HG03571 (cell line): ENCODE data around the gene CHURC1.
"Not testable (repeated sequence)": the region's sequence is repeated elsewhere in the genome, so short reads cannot be mapped to it uniquely, and the experiment has no call there.

ENCODE experiments used
- ATAC-seq: cut with Tn5 transposase; IDR thresholded peaks from one replicate; pipeline ENCODE4 v1.9.1; 2021; ENCODE audit not compliant: unreplicated experiment

CHURC1 gene

DNA sequence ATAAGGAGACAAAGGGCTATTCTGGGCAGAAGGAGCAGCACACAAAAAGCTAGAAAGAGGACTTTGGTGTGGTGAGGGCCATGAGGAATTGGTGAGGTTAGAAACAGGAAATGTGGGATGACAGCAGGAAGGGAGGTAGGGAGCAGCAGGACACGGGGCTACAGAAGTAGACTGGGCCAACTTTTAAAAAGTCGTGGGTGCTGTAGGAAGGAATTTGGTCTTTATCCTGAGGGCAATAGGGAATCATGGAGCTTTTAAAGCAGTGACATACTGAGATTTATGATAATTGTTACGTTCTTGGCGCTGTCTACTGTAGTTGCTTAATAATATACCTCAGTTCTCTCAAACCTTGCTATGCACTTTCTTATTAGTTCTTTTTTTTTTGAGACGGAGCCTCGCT is 8.2 kb upstream of the CHURC1 start:
- no peak for ATAC-seq

GRCh38 chr14:64910847-64911495 is 3.3 kb upstream of the CHURC1 start:
- ATAC-seq = no peak

GRCh38 chr14:64912261-64912660 is 2.0 kb upstream of the CHURC1 start:
- ATAC-seq = no peak

DNA sequence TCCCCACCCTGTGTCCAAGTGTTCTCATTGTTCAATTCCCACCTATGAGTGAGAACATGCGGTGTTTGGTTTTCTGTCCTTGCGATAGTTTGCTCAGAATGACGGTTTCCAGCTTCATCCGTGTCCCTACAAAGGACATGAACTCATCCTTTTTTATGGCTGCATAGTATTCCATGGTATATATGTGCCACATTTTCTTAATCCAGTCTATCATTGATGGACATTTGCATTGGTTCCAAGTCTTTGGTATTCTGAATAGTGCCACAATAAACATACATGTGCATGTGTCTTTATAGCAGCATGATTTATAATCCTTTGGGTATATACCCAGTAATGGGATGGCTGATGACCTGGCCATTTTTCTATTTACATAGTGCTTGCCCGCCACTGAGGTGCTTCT is 778 bp upstream of the CHURC1 start:
- ATAC-seq = not testable (repeated sequence)

DNA sequence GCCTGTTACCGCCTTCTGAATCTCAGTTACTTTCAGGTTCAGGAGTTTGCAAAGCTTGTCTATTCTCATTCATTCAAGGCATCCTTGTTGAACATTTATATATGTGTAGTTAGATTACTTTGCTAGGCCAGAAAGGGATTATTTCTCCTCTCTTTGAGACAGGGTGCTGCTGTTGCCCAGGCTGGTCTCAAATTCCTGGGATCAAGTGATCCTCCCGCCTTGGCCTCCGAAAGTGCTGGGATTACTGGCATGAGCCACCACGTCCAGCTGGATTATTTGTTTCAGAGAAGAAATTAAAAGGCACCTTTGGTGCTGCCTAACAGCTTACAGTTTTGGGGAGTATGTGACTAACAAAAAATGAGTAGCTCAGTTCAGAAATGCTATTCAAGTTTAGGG is 772 bp downstream of the CHURC1 start:
- no peak for ATAC-seq

DNA sequence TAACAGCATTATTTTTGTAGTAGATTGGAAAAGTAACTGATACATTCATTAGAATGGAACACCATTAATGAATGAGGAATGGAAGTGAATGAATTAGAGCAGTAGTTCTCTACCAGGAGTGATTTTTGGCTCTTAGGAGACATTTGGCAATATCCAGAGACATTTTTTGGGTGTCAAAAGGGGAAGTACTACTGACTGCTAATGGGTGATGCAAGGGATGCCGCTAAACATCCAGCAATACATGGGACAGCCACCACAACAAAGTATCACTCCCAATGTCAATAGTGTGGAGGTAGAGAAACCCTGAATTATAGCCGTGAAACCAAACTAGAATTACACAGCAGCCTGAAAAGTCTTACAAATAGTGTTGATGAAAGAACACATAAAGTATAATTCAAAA is 1.5 kb downstream of the CHURC1 start:
- ATAC-seq = no peak

GRCh38 chr14:64918216-64918615 is 4.0 kb downstream of the CHURC1 start:
- no peak for ATAC-seq

DNA sequence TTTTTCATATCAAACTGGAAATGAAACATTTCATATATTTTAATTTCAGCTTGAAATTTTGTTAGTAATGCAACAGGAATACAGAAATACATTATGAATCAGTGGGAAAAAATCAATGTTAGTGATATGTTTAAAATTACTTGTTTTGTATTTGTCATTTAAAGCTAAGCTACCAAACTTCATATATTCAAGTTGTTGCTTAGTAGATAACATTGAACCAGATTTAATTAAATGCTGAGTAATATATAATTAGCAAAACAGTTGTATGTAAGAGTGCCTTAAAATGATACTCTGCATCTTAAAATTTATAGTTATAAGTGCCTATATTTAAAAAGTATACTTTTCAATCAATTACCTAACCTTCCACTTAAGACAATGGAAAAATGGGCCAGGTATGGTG is 5.0 kb downstream of the CHURC1 start:
- no peak for ATAC-seq

- ATAC-seq = no peak
Measured at GRCh38 chr14:64919618-64920017, 5.4 kb downstream of the CHURC1 start.

GRCh38 chr14:64920465-64920864 is 6.2 kb downstream of the CHURC1 start:
- no peak for ATAC-seq

GRCh38 chr14:64923015-64923414 is 8.8 kb downstream of the CHURC1 start:
- no peak for ATAC-seq

GRCh38 chr14:64926398-64926995 is 12.2 kb downstream of the CHURC1 start:
- no peak for ATAC-seq

DNA sequence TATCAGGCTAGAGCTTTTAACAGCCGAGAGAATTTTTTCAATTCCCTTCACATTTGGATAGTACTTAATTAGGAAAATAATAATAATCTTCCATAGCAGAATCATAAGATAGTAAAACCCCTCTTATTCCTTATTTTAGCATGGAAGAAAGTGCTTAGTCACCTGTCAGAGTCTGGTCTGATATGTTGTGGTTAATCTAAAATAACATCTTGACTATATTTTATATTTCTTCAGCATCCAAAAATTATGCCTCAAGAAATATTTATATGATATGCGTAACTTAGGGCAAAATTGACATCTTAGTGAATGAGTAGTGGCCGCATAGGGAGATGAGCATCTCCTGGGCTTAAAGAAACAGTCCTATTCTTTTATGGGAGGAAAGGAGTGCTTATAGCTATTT is 12.8 kb downstream of the CHURC1 start:
- ATAC-seq = no peak

DNA sequence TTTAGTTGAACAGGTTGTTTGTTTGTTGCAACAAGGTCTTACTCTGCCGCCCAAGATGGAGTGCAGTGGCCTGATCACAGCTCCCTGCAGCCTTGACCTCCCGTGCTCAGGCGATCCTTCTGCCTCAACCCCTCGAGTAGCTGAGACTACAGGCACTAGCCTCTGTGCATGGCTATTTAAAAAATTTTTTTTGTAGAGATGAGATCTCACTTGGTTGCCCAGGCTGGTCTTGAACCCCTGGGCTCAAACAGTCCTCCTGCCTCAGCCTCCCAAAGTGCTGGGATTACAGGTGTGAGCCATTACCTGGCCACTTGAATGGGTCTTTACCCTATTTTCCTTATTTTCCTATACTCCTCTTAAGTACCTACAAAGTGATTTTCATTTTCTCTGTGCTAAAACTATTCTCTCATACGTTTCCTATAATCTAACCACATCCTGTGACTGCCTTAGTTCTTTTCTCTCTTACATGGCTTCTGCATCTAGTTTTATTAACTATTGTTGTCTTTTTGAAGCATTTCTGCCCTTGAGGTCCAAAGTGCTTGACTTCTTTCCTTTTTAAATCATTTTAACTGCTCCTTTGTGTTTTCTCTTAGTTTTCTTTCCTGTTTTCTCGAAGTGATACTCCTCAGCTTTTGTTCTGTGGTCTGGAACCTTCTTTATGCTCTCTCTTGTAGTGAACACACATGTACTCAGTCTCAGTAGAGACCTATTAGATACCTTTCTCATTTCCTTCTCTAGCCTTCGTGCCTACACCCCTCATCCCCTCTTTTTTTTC is 14.2 kb downstream of the CHURC1 start:
- peak; percentile 56 for ATAC-seq

GRCh38 chr14:64929014-64929359 is 14.7 kb downstream of the CHURC1 start:
- ATAC-seq = no peak

DNA sequence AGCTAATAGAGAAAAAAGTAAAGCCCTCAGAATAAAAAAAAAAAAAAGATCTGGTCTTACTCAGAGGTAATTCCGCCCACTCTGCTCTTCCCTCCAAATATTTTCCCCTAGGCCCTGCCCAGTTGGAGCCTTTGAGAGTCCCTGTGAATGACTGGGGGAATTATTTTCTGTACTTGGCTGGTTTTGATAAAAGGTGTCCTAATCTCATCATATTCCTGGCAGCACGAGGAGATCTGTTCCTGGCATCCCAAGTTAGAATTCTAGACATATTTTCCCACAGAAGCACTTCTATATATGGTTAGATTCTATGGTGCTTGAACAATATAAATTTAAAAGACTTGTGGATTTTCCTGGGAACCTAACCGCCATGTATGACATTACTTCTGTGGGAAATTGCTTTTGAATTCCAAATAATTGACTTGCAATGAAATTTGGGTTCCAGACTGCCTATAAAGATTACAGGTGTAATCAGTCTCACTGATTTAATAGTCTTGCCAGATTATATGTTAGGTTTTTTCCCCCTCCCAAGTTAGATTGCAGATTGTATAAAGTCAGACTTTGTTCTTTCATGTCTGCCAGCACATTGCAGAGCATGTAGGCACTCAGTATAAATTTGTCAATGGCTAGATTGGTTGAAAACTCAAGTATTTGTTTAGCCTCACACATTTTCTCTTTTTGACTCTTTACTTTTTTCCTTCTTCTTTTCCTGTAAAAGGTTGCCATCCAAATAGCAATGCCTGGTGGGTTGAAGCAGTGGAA is 16.0 kb downstream of the CHURC1 start:
- no peak for ATAC-seq

DNA sequence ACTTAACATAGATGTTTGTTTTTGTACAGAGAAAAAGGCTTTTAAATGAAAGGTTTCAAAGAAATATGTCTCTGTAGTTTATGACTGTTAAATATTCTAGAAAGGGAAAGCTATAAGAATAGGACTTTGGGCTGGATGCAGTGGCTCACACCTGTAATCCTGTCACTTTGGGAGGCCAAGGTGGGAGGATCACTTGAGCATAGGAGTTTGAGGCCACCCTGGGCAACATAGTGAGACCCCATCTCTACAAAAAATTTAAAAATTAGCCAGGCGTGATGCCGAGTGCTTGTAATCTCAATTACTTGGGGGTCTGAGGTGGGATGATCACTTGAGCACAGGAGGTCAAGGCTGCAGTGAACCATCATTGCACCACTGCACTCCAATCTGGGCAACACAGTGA is 16.9 kb downstream of the CHURC1 start:
- no peak for ATAC-seq

- no peak for ATAC-seq
Measured at GRCh38 chr14:64932231-64932630, 18.0 kb downstream of the CHURC1 start.

DNA sequence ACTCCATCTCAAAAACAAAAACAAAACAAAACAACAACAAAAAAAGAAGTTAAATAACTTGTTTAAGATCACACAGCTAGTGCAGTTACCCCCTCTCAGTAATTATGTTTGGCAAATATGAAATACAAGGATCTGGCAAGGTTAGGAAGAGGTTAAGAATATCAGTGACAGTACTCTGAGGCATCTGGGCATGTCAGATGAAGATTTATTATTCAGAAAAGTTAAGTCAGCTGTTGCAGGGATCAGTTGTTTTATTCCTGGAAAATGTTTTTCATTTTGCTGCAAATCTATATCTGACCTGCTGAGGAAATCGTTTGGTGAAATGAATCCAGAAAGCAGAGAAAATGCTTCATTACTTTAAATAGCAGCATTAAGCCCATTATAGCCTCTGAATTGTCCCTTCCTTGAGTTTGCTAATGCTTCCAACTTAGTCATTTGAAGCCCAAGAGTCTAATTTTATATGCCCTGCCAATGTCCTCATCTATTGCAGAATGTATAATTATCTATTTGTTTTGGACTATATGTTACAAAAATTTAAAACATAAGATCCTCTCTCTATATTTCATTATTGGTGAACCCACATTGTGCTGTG is 20.2 kb downstream of the CHURC1 start:
- ATAC-seq = no peak

GRCh38 chr14:64935508-64935907 is 21.3 kb downstream of the CHURC1 start:
- no peak for ATAC-seq

GRCh38 chr14:64937171-64937820 is 23.0 kb downstream of the CHURC1 start:
- no peak for ATAC-seq
